ENCODE results near the gene CST1.

Gene CST1

DNA sequence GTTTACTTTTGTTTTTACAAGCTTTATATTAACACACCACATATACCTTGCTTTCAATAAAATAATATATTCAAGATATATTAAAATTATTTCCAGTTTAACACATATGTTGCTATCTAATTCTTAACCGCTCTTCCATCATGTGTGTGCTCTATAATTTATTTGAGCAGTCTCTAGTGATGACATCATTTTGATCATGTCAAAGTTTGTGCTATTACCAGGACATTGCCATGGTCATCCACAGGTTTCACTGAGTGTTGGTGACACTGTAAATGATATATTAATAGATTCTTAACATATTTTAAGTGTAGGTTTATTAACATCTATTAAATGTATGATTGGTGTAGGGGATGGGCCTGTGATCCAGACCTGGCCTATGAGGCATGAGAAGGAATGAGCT, 44.8 kb downstream of the CST1 start:
- no peak overlapping the region for H3K9ac ChIP-seq (ENCODE audit: low read length)
- no peaks in the 10 kb centered on the region for H4K20me1 ChIP-seq (ENCODE audit: insufficient read depth, low read length)
- H3K36me3 ChIP-seq (ENCODE audit: insufficient read depth, low read length), result no peaks in the 10 kb centered on the region
- H3K79me2 ChIP-seq (ENCODE audit: insufficient read depth, low read length), result no peaks in the 10 kb centered on the region
- TF ChIP-seq EZH2 (IDR thresholded peaks at IDR 0.05; ENCODE audit: borderline replicate concordance, low read length), result no peak
- TF ChIP-seq, protein P1, sequence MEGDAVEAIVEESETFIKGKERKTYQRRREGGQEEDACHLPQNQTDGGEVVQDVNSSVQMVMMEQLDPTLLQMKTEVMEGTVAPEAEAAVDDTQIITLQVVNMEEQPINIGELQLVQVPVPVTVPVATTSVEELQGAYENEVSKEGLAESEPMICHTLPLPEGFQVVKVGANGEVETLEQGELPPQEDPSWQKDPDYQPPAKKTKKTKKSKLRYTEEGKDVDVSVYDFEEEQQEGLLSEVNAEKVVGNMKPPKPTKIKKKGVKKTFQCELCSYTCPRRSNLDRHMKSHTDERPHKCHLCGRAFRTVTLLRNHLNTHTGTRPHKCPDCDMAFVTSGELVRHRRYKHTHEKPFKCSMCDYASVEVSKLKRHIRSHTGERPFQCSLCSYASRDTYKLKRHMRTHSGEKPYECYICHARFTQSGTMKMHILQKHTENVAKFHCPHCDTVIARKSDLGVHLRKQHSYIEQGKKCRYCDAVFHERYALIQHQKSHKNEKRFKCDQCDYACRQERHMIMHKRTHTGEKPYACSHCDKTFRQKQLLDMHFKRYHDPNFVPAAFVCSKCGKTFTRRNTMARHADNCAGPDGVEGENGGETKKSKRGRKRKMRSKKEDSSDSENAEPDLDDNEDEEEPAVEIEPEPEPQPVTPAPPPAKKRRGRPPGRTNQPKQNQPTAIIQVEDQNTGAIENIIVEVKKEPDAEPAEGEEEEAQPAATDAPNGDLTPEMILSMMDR (IDR thresholded peaks at IDR 0.05; ENCODE audit: low read length), result no peak
- no peaks in the 10 kb centered on the region for H3K9me3 ChIP-seq (ENCODE audit: low read length)
- no peaks in the 10 kb centered on the region for H3K27me3 ChIP-seq (ENCODE audit: insufficient read depth, low read length)
- H2AFZ ChIP-seq (ENCODE audit: low read length), result no peak overlapping the region
- no peak overlapping the region for H3K4me3 ChIP-seq (ENCODE audit: low read depth, low read length, poor library complexity, severe bottlenecking)
- no peak overlapping the region for H3K4me2 ChIP-seq (ENCODE audit: low read length)
- H3K4me1 ChIP-seq (ENCODE audit: insufficient read depth, low read length, severe bottlenecking), result no peaks in the 10 kb centered on the region
- no peak overlapping the region for H3K27ac ChIP-seq (ENCODE audit: low read depth, low read length, poor library complexity, severe bottlenecking)
- no peaks in the 10 kb centered on the region for H3F3A ChIP-seq (ENCODE audit: insufficient read depth, low read length)
- no peaks in the 10 kb centered on the region for H3K9me2 ChIP-seq (ENCODE audit: low read depth, low read length)

DNA sequence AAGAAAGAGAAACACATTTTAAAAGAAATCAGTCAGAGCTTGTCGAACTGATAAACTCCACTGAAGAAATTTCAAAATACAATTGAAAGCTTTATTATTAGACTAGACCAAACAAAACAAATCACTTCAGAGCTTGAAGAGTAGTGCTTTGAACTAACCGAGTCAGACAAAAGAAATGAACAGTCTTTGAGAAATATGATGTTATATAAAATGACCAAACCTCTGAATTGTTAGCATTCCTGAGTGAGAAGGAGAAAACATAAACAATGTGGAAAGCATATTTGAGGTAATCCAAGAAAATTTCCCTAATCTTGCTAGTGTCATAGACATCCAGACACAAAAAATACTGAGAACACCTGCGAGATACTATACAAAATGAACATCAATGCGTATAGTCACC, 48.7 kb downstream of the CST1 start:
- Histone ChIP-seq H3K4me2 (ENCODE audit: low read length) (no peak overlapping the region), H3K27ac (ENCODE audit: low read depth, low read length, poor library complexity, severe bottlenecking) (no peak overlapping the region), H3K9ac (ENCODE audit: low read length) (no peak overlapping the region), H3K4me1 (ENCODE audit: insufficient read depth, low read length, severe bottlenecking) (no peaks in the 10 kb centered on the region), H3K27me3 (ENCODE audit: insufficient read depth, low read length) (no peaks in the 10 kb centered on the region), H4K20me1 (ENCODE audit: insufficient read depth, low read length) (no peaks in the 10 kb centered on the region), H3K79me2 (ENCODE audit: insufficient read depth, low read length) (no peaks in the 10 kb centered on the region), H2AFZ (ENCODE audit: low read length) (no peak overlapping the region), H3K4me3 (ENCODE audit: low read depth, low read length, poor library complexity, severe bottlenecking) (no peak overlapping the region), H3K36me3 (ENCODE audit: insufficient read depth, low read length) (no peaks in the 10 kb centered on the region), H3K9me3 (ENCODE audit: low read length) (no peaks in the 10 kb centered on the region), H3F3A (ENCODE audit: insufficient read depth, low read length) (no peaks in the 10 kb centered on the region), H3K9me2 (ENCODE audit: low read depth, low read length) (no peaks in the 10 kb centered on the region)
- no peak for TF ChIP-seq EZH2 (IDR thresholded peaks at IDR 0.05; ENCODE audit: borderline replicate concordance, low read length)
- TF ChIP-seq, protein P1 (IDR thresholded peaks at IDR 0.05; ENCODE audit: low read length), result no peak

GRCh38 chr20:23700931-23701330, 49.8 kb downstream of the CST1 start:
- Histone ChIP-seq H3K36me3 (ENCODE audit: insufficient read depth, low read length) (no peaks in the 10 kb centered on the region), H2AFZ (ENCODE audit: low read length) (no peak overlapping the region), H4K20me1 (ENCODE audit: insufficient read depth, low read length) (no peaks in the 10 kb centered on the region)

More at GRCh38 chr20:23700931-23701330, 49.8 kb downstream of the CST1 start:
- H3F3A ChIP-seq (ENCODE audit: insufficient read depth, low read length), result no peaks in the 10 kb centered on the region
- no peak overlapping the region for H3K4me3 ChIP-seq (ENCODE audit: low read depth, low read length, poor library complexity, severe bottlenecking)
- no peak overlapping the region for H3K9ac ChIP-seq (ENCODE audit: low read length)
- H3K79me2 ChIP-seq (ENCODE audit: insufficient read depth, low read length), result no peaks in the 10 kb centered on the region
- H3K4me2 ChIP-seq (ENCODE audit: low read length), result no peak overlapping the region
- H3K27ac ChIP-seq (ENCODE audit: low read depth, low read length, poor library complexity, severe bottlenecking), result no peak overlapping the region
- no peaks in the 10 kb centered on the region for H3K9me3 ChIP-seq (ENCODE audit: low read length)
- H3K4me1 ChIP-seq (ENCODE audit: insufficient read depth, low read length, severe bottlenecking), result no peaks in the 10 kb centered on the region
- no peaks in the 10 kb centered on the region for H3K27me3 ChIP-seq (ENCODE audit: insufficient read depth, low read length)
- TF ChIP-seq, protein P1 (IDR thresholded peaks at IDR 0.05; ENCODE audit: low read length), result no peak
- no peak for TF ChIP-seq EZH2 (IDR thresholded peaks at IDR 0.05; ENCODE audit: borderline replicate concordance, low read length)
- no peaks in the 10 kb centered on the region for H3K9me2 ChIP-seq (ENCODE audit: low read depth, low read length)
